Measurements from ENCODE around the gene AFF3. TPM values are rescaled to one million over a fixed set of nuclear protein-coding genes. Genes with fewer than 3 reads are reported as not detected.

The AFF3 gene
- total RNA-seq, 1 experiment from 2014 or later = 0.61 TPM

DNA sequence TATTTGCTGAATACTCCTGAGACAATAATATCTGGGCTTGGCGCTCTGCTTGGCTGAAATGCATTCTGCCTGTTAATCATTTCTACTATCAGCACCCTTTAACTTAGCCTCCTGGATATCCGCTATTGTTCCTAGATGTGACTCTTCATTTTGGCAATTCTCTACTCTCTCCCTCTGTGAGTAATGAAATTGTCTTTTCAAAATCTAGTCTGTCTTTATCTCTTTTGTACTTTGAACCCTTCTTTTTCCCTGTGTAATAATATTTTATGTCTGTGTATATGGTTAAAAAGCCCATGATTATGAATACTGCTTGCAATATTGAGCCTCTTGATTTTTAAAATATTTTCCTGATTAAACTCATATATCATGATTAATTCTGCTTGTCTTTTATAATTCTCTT is 646.4 kb downstream of the AFF3 start (continued):
- TF ChIP-seq ZNF274 (IDR thresholded peaks at IDR 0.05; ENCODE audit: low read depth, low read length) (no peak), EZH2phosphoT487 (IDR thresholded peaks at IDR 0.05; ENCODE audit: borderline replicate concordance) (no peak), EZH2 (IDR thresholded peaks at IDR 0.05) (no peak), SIN3A (IDR thresholded peaks at IDR 0.05; ENCODE audit: low read depth) (no peak), RAD21 (IDR thresholded peaks at IDR 0.05; ENCODE audit: low read depth) (no peak), SP1 (IDR thresholded peaks at IDR 0.05; ENCODE audit: low read depth) (no peak), EGR1 (IDR thresholded peaks at IDR 0.05; ENCODE audit: low read depth) (no peak)
- TF ChIP-seq, protein P1, sequence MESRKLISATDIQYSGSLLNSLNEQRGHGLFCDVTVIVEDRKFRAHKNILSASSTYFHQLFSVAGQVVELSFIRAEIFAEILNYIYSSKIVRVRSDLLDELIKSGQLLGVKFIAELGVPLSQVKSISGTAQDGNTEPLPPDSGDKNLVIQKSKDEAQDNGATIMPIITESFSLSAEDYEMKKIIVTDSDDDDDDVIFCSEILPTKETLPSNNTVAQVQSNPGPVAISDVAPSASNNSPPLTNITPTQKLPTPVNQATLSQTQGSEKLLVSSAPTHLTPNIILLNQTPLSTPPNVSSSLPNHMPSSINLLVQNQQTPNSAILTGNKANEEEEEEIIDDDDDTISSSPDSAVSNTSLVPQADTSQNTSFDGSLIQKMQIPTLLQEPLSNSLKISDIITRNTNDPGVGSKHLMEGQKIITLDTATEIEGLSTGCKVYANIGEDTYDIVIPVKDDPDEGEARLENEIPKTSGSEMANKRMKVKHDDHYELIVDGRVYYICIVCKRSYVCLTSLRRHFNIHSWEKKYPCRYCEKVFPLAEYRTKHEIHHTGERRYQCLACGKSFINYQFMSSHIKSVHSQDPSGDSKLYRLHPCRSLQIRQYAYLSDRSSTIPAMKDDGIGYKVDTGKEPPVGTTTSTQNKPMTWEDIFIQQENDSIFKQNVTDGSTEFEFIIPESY (IDR thresholded peaks at IDR 0.05; ENCODE audit: extremely low read depth, insufficient replicate concordance, low read length) = no peak

Other genes starting within 250 kb of the AFF3 start
- gene LONRF2, start 179.9 kb upstream of the AFF3 start, total RNA-seq (2021; ENCODE audit: unreplicated experiment) = 1.6 TPM

All from HCT116 (cell line).